Measurements from ENCODE around the gene PAXIP1.

DNA sequence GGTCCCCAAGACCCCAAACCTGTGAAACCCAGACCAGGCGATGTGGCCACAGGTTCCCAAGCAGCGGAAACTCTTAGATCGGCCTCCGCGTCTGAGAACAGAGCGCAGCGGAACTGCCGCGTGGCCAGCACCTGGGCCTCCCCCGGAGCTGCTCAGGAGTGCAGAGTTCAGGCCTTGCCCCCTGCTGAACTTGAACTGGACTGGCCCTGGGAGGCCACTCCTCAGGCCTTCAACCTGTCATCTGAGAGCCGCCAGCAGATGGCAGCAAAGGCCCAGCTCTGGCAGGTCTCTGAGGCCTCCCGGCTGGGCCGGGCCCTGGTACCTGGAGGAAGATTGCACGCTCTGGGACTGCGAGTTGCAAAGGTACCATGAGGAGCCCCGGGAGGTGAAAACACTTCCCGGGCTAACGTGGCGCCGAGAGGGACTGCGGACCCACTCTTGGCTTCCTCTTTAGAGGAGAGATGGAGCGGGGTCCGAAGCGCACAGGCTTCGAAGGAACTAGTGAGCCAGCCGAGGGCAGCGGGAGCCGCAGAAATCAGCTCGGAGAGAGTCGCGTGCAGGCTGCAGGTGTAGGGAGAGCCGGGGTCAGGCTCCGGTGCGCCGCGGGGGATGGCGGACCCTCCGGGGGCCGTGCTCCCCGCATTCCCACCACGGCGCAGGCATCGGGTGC is 89.2 kb downstream of the PAXIP1 start:
- no peak for TF ChIP-seq JUN (IDR thresholded peaks at IDR 0.05; ENCODE audit: borderline replicate concordance, insufficient read depth, insufficient read length, low read depth)
- TF ChIP-seq POLR2AphosphoS5 (IDR thresholded peaks at IDR 0.05; ENCODE audit: insufficient read depth, low read depth, low read length), result no peak
- no peak for TF ChIP-seq POLR2A (IDR thresholded peaks at IDR 0.05; ENCODE audit: low read depth, low read length)
- TF ChIP-seq, protein P1, sequence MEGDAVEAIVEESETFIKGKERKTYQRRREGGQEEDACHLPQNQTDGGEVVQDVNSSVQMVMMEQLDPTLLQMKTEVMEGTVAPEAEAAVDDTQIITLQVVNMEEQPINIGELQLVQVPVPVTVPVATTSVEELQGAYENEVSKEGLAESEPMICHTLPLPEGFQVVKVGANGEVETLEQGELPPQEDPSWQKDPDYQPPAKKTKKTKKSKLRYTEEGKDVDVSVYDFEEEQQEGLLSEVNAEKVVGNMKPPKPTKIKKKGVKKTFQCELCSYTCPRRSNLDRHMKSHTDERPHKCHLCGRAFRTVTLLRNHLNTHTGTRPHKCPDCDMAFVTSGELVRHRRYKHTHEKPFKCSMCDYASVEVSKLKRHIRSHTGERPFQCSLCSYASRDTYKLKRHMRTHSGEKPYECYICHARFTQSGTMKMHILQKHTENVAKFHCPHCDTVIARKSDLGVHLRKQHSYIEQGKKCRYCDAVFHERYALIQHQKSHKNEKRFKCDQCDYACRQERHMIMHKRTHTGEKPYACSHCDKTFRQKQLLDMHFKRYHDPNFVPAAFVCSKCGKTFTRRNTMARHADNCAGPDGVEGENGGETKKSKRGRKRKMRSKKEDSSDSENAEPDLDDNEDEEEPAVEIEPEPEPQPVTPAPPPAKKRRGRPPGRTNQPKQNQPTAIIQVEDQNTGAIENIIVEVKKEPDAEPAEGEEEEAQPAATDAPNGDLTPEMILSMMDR (IDR thresholded peaks at IDR 0.05; ENCODE audit: extremely low read depth in 1 of 2, insufficient read depth in 1 of 2, low read depth in 1 of 2, low read length in 2 of 2), result peak; percentile 82 to 94
- TF ChIP-seq FOS (IDR thresholded peaks at IDR 0.05; ENCODE audit: borderline replicate concordance, insufficient read depth, low read length), result no peak
- no peak for TF ChIP-seq EZH2 (IDR thresholded peaks at IDR 0.05; ENCODE audit: borderline replicate concordance, low read depth, low read length, severe bottlenecking)
- no peak for TF ChIP-seq MYC (IDR thresholded peaks at IDR 0.05; ENCODE audit: low read depth, low read length)
- TF ChIP-seq, protein P2, sequence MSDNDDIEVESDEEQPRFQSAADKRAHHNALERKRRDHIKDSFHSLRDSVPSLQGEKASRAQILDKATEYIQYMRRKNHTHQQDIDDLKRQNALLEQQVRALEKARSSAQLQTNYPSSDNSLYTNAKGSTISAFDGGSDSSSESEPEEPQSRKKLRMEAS (IDR thresholded peaks at IDR 0.05; ENCODE audit: insufficient read depth, insufficient read length), result no peak
